OCI-LY3 (cell line): ENCODE data around the gene CDH1.
"Not testable (repeated sequence)": the region's sequence is repeated elsewhere in the genome, so short reads cannot be mapped to it uniquely, and the experiment has no call there.

Experiments
- CTCF ChIP-seq: fragments of 200-600, 300-600 bp; sonication (generic); IDR thresholded peaks from 2 replicates; pipeline ENCODE4 v1.5.1; 2014; ENCODE audit warnings: antibody characterized with exemption, low read length, low read depth
- EZH2phosphoT487 ChIP-seq: fragments of 200-600 bp; shearing (Covaris generic); IDR thresholded peaks from 2 replicates; pipeline ENCODE4 v1.6.1; 2018; ENCODE audit warnings: antibody characterized with exemption, mixed run types, low read depth

GRCh38 chr16:68787419-68787807 is 50.3 kb downstream of the CDH1 start:
- TF ChIP-seq CTCF, EZH2phosphoT487: not testable (repeated sequence)
